ENCODE results near the gene KIF2A.

The KIF2A gene

GRCh38 chr5:62291829-62292228 is 14.2 kb upstream of the KIF2A start:
- peak in 1 of 2 donors; percentile 38 for DNase-seq (ENCODE audit: low read depth in 2 of 2)

- DNase-seq (ENCODE audit: low read depth in 2 of 2) = no peak
Measured at GRCh38 chr5:62296998-62297397, 9.0 kb upstream of the KIF2A start.

GRCh38 chr5:62298118-62298517 is 7.9 kb upstream of the KIF2A start:
- DNase-seq (ENCODE audit: low read depth in 2 of 2) = no peak

- no peak for DNase-seq (ENCODE audit: low read depth in 2 of 2)
Measured at GRCh38 chr5:62299101-62299500, 6.9 kb upstream of the KIF2A start.

GRCh38 chr5:62299600-62299999 is 6.4 kb upstream of the KIF2A start:
- DNase-seq (ENCODE audit: low read depth in 2 of 2) = no peak

GRCh38 chr5:62305358-62305714 is 670 bp upstream of the KIF2A start:
- DNase-seq (ENCODE audit: low read depth in 2 of 2) = peak in 1 of 2 donors; percentile 48

GRCh38 chr5:62306323-62306895 is 403 bp downstream of the KIF2A start:
- peak; percentile 38 to 42 for DNase-seq (ENCODE audit: low read depth in 2 of 2)

GRCh38 chr5:62306896-62307689 is 1.1 kb downstream of the KIF2A start:
- peak; percentile 30 to 47 for DNase-seq (ENCODE audit: low read depth in 2 of 2)

GRCh38 chr5:62308439-62308838 is 2.4 kb downstream of the KIF2A start:
- DNase-seq (ENCODE audit: low read depth in 2 of 2) = no peak

GRCh38 chr5:62309107-62309506 is 3.1 kb downstream of the KIF2A start:
- no peak for DNase-seq (ENCODE audit: low read depth in 2 of 2)

- DNase-seq (ENCODE audit: low read depth in 2 of 2) = no peak
Measured at GRCh38 chr5:62310426-62311143, 4.6 kb downstream of the KIF2A start.

GRCh38 chr5:62312036-62312435 is 6.0 kb downstream of the KIF2A start:
- DNase-seq (ENCODE audit: low read depth in 2 of 2) = no peak

GRCh38 chr5:62312674-62313073 is 6.7 kb downstream of the KIF2A start:
- DNase-seq (ENCODE audit: low read depth in 2 of 2) = no peak

GRCh38 chr5:62314213-62314830 is 8.3 kb downstream of the KIF2A start:
- no peak for DNase-seq (ENCODE audit: low read depth in 2 of 2)

- DNase-seq (ENCODE audit: low read depth in 2 of 2) = no peak
Measured at GRCh38 chr5:62315376-62316175, 9.6 kb downstream of the KIF2A start.

GRCh38 chr5:62316176-62316502 is 10.1 kb downstream of the KIF2A start:
- no peak for DNase-seq (ENCODE audit: low read depth in 2 of 2)

- no peak for DNase-seq (ENCODE audit: low read depth in 2 of 2)
Measured at GRCh38 chr5:62317810-62318209, 11.8 kb downstream of the KIF2A start.

GRCh38 chr5:62322484-62322883 is 16.5 kb downstream of the KIF2A start:
- DNase-seq (ENCODE audit: low read depth in 2 of 2) = no peak

GRCh38 chr5:62326302-62326701 is 20.3 kb downstream of the KIF2A start:
- DNase-seq (ENCODE audit: low read depth in 2 of 2) = no peak

GRCh38 chr5:62326702-62327101 is 20.7 kb downstream of the KIF2A start:
- DNase-seq (ENCODE audit: low read depth in 2 of 2) = no peak

GRCh38 chr5:62327138-62328053 is 21.4 kb downstream of the KIF2A start:
- no peak for DNase-seq (ENCODE audit: low read depth in 2 of 2)
